TTC549 (cell line): ENCODE data around the gene TMEM18.

Source experiments
- FAIRE-seq: peaks from 2 replicates; lab custom pipeline; 2012; peaks lifted over from hg19 to GRCh38; lab: Jason Lieb, UNC

TMEM18 gene

GRCh38 chr2:650343-651310 is 26.6 kb downstream of the TMEM18 start:
- no peak for FAIRE-seq

- FAIRE-seq, result no peak
These were observed 27.5 kb downstream of the TMEM18 start for GRCh38 chr2:649426-650342.

- FAIRE-seq, result no peak
These were observed 28.5 kb downstream of the TMEM18 start for GRCh38 chr2:648476-649424.

GRCh38 chr2:647691-648231 is 29.4 kb downstream of the TMEM18 start:
- FAIRE-seq, result no peak

- FAIRE-seq, result no peak
These were observed 30.1 kb downstream of the TMEM18 start for GRCh38 chr2:647003-647560.

- FAIRE-seq, result no peak
These were observed 32.3 kb downstream of the TMEM18 start for GRCh38 chr2:644871-645270.

GRCh38 chr2:643761-644160 is 33.4 kb downstream of the TMEM18 start:
- FAIRE-seq, result no peak

- no peak for FAIRE-seq
These were observed 33.9 kb downstream of the TMEM18 start for GRCh38 chr2:643334-643733.

GRCh38 chr2:641872-642815 is 35.1 kb downstream of the TMEM18 start:
- no peak for FAIRE-seq

- no peak for FAIRE-seq
These were observed 35.9 kb downstream of the TMEM18 start for GRCh38 chr2:641164-641871.

GRCh38 chr2:639703-640102 is 37.5 kb downstream of the TMEM18 start:
- no peak for FAIRE-seq

GRCh38 chr2:637804-638203 is 39.4 kb downstream of the TMEM18 start:
- FAIRE-seq, result no peak

GRCh38 chr2:637406-637776 is 39.8 kb downstream of the TMEM18 start:
- FAIRE-seq, result no peak

- no peak for FAIRE-seq
These were observed 40.4 kb downstream of the TMEM18 start for GRCh38 chr2:636641-637405.

- FAIRE-seq, result no peak
These were observed 41.3 kb downstream of the TMEM18 start for GRCh38 chr2:635687-636621.

- no peak for FAIRE-seq
These were observed 42.4 kb downstream of the TMEM18 start for GRCh38 chr2:634636-635388.

GRCh38 chr2:634041-634440 is 43.2 kb downstream of the TMEM18 start:
- FAIRE-seq, result no peak
